ENCODE measurements around the gene LIN9.
"Not testable (repeated sequence)": the region's sequence is repeated elsewhere in the genome, so short reads cannot be mapped to it uniquely, and the experiment has no call there.

Gene LIN9

GRCh38 chr1:226220473-226221189 lies 88.3 kb downstream of the LIN9 start:
- H3K4me3 Mint-ChIP-seq = no peak overlapping the region
- H3K9me3 Mint-ChIP-seq = no peaks in the 10 kb centered on the region
- no peak for DNase-seq
- H3K27ac Mint-ChIP-seq = no peak overlapping the region
- ATAC-seq = no peak
- H3K27me3 Mint-ChIP-seq = peaks cover 37% of the 10 kb centered on the region
- H3K4me1 Mint-ChIP-seq = peaks cover 16% of the 10 kb centered on the region

GRCh38 chr1:226217273-226217672 lies 91.7 kb downstream of the LIN9 start:
- DNase-seq = no peak
- Mint-ChIP-seq H3K4me1 (peaks cover under 1% of the 10 kb centered on the region), H3K27me3 (peaks cover 16% of the 10 kb centered on the region), H3K9me3 (no peaks in the 10 kb centered on the region), H3K4me3 (no peak overlapping the region), H3K27ac (no peak overlapping the region)
- no peak for ATAC-seq

GRCh38 chr1:226216056-226216455 lies 92.9 kb downstream of the LIN9 start:
- H3K4me3 Mint-ChIP-seq = no peak overlapping the region
- no peak for DNase-seq
- ATAC-seq = no peak
- no peaks in the 10 kb centered on the region for H3K9me3 Mint-ChIP-seq
- peaks cover 9% of the 10 kb centered on the region for H3K27me3 Mint-ChIP-seq
- no peaks in the 10 kb centered on the region for H3K4me1 Mint-ChIP-seq
- H3K27ac Mint-ChIP-seq = no peak overlapping the region

- H3K4me3 Mint-ChIP-seq = no peak overlapping the region
- peaks cover 7% of the 10 kb centered on the region for H3K27me3 Mint-ChIP-seq
- H3K4me1 Mint-ChIP-seq = no peaks in the 10 kb centered on the region
- no peaks in the 10 kb centered on the region for H3K9me3 Mint-ChIP-seq
- DNase-seq (no peak), ATAC-seq (no peak)
- no peak overlapping the region for H3K27ac Mint-ChIP-seq
Measured at GRCh38 chr1:226215239-226215638, 93.7 kb downstream of the LIN9 start.

GRCh38 chr1:226212545-226212944 lies 96.4 kb downstream of the LIN9 start:
- H3K27ac Mint-ChIP-seq = no peak overlapping the region
- no peaks in the 10 kb centered on the region for H3K9me3 Mint-ChIP-seq
- no peaks in the 10 kb centered on the region for H3K4me1 Mint-ChIP-seq
- no peak for ATAC-seq
- DNase-seq = no peak
- no peak overlapping the region for H3K4me3 Mint-ChIP-seq
- H3K27me3 Mint-ChIP-seq = no peaks in the 10 kb centered on the region

- H3K27me3 Mint-ChIP-seq = no peaks in the 10 kb centered on the region
- no peaks in the 10 kb centered on the region for H3K9me3 Mint-ChIP-seq
- no peaks in the 10 kb centered on the region for H3K4me1 Mint-ChIP-seq
- no peak overlapping the region for H3K4me3 Mint-ChIP-seq
- no peak overlapping the region for H3K27ac Mint-ChIP-seq
- DNase-seq (no peak), ATAC-seq (no peak)
Measured at GRCh38 chr1:226211181-226211821, 97.7 kb downstream of the LIN9 start.

- ATAC-seq = no peak
- no peaks in the 10 kb centered on the region for H3K27me3 Mint-ChIP-seq
- H3K4me1 Mint-ChIP-seq = no peaks in the 10 kb centered on the region
- H3K9me3 Mint-ChIP-seq = no peaks in the 10 kb centered on the region
- no peak overlapping the region for H3K27ac Mint-ChIP-seq
- no peak overlapping the region for H3K4me3 Mint-ChIP-seq
- no peak for DNase-seq
Measured at GRCh38 chr1:226210571-226211176, 98.3 kb downstream of the LIN9 start.

GRCh38 chr1:226209307-226210059 lies 99.5 kb downstream of the LIN9 start:
- peak overlapping the region in 1 of 2 donors; percentile 33 for H3K27ac Mint-ChIP-seq

GRCh38 chr1:226207048-226207447 lies 101.9 kb downstream of the LIN9 start:
- H3K27ac Mint-ChIP-seq = no peak overlapping the region

More at GRCh38 chr1:226209307-226210059, 99.5 kb downstream of the LIN9 start:
- Mint-ChIP-seq H3K9me3 (no peaks in the 10 kb centered on the region), H3K4me3 (no peak overlapping the region), H3K27me3 (no peaks in the 10 kb centered on the region), H3K4me1 (no peaks in the 10 kb centered on the region)
- ATAC-seq = no peak
- no peak for DNase-seq

GRCh38 chr1:226204198-226204597 lies 104.8 kb downstream of the LIN9 start:
- Mint-ChIP-seq H3K27me3 (peaks cover 9% of the 10 kb centered on the region), H3K4me1 (no peaks in the 10 kb centered on the region), H3K27ac (no peak overlapping the region), H3K9me3 (no peaks in the 10 kb centered on the region), H3K4me3 (no peak overlapping the region)
- DNase-seq (no peak), ATAC-seq (no peak)

More at GRCh38 chr1:226207048-226207447, 101.9 kb downstream of the LIN9 start:
- Mint-ChIP-seq H3K27me3 (no peaks in the 10 kb centered on the region), H3K4me3 (no peak overlapping the region), H3K9me3 (no peaks in the 10 kb centered on the region), H3K4me1 (no peaks in the 10 kb centered on the region)
- ATAC-seq = no peak
- no peak for DNase-seq

GRCh38 chr1:226203655-226204054 lies 105.3 kb downstream of the LIN9 start:
- ATAC-seq (no peak), DNase-seq (no peak)
- Mint-ChIP-seq H3K4me1 (no peaks in the 10 kb centered on the region), H3K27me3 (peaks cover 9% of the 10 kb centered on the region), H3K9me3 (no peaks in the 10 kb centered on the region), H3K4me3 (no peak overlapping the region), H3K27ac (no peak overlapping the region)

- ATAC-seq (peak; percentile 46), DNase-seq (no peak)
- Mint-ChIP-seq H3K4me3 (no peak overlapping the region), H3K27ac (no peak overlapping the region), H3K9me3 (no peaks in the 10 kb centered on the region), H3K27me3 (peaks cover 9% of the 10 kb centered on the region), H3K4me1 (no peaks in the 10 kb centered on the region)
Measured at GRCh38 chr1:226203240-226203639, 105.7 kb downstream of the LIN9 start.

GRCh38 chr1:226202666-226203065 lies 106.3 kb downstream of the LIN9 start:
- not testable (repeated sequence) for H3K9me3 Mint-ChIP-seq, DNase-seq, ATAC-seq, H3K27me3 Mint-ChIP-seq, H3K4me1 Mint-ChIP-seq, H3K4me3 Mint-ChIP-seq, H3K27ac Mint-ChIP-seq

GRCh38 chr1:226202246-226202645 lies 106.7 kb downstream of the LIN9 start:
- no peak for ATAC-seq
- H3K4me1 Mint-ChIP-seq = peaks cover 1% of the 10 kb centered on the region
- peaks cover 9% of the 10 kb centered on the region for H3K27me3 Mint-ChIP-seq
- no peak overlapping the region for H3K4me3 Mint-ChIP-seq
- no peak for DNase-seq
- H3K9me3 Mint-ChIP-seq = no peaks in the 10 kb centered on the region
- H3K27ac Mint-ChIP-seq = no peak overlapping the region

GRCh38 chr1:226201029-226201593 lies 107.9 kb downstream of the LIN9 start:
- Mint-ChIP-seq H3K4me3 (no peak overlapping the region), H3K27ac (no peak overlapping the region), H3K27me3 (peaks cover 9% of the 10 kb centered on the region), H3K9me3 (no peaks in the 10 kb centered on the region), H3K4me1 (peaks cover 6% of the 10 kb centered on the region)
- ATAC-seq (peak; percentile 44), DNase-seq (no peak)
